NCI-H226 (cell line): ENCODE data around the gene ELF5.

Experiments
- DNase-seq: peaks from one replicate; pipeline ENCODE4 v3.0.0-alpha.2; 2015

ELF5 gene

GRCh38 chr11:34521265-34521664 lies 7.7 kb upstream of the ELF5 start:
- DNase-seq = no peak

- DNase-seq = no peak
Measured at GRCh38 chr11:34519595-34520235, 6.1 kb upstream of the ELF5 start.

GRCh38 chr11:34516247-34517040 lies 2.9 kb upstream of the ELF5 start:
- DNase-seq = no peak

GRCh38 chr11:34514597-34514996 lies 1.0 kb upstream of the ELF5 start:
- DNase-seq = no peak

- peak; percentile 23 for DNase-seq
Measured at GRCh38 chr11:34512840-34513681, 533 bp downstream of the ELF5 start.

GRCh38 chr11:34510673-34511072 lies 2.9 kb downstream of the ELF5 start:
- no peak for DNase-seq

- no peak for DNase-seq
Measured at GRCh38 chr11:34510218-34510617, 3.4 kb downstream of the ELF5 start.

- no peak for DNase-seq
Measured at GRCh38 chr11:34509336-34509876, 4.2 kb downstream of the ELF5 start.

- DNase-seq = no peak
Measured at GRCh38 chr11:34508524-34508923, 5.1 kb downstream of the ELF5 start.

- no peak for DNase-seq
Measured at GRCh38 chr11:34507610-34508009, 6.0 kb downstream of the ELF5 start.

GRCh38 chr11:34507156-34507555 lies 6.4 kb downstream of the ELF5 start:
- DNase-seq = no peak

GRCh38 chr11:34505874-34506273 lies 7.7 kb downstream of the ELF5 start:
- no peak for DNase-seq

- no peak for DNase-seq
Measured at GRCh38 chr11:34502949-34503348, 10.6 kb downstream of the ELF5 start.

GRCh38 chr11:34501949-34502348 lies 11.6 kb downstream of the ELF5 start:
- peak; percentile 44 for DNase-seq

- DNase-seq = peak; percentile 92
Measured at GRCh38 chr11:34501500-34501899, 12.1 kb downstream of the ELF5 start.

- no peak for DNase-seq
Measured at GRCh38 chr11:34499719-34500500, 13.7 kb downstream of the ELF5 start.

GRCh38 chr11:34495724-34496377 lies 17.7 kb downstream of the ELF5 start:
- peak; percentile 19 for DNase-seq

- DNase-seq = no peak
Measured at GRCh38 chr11:34495239-34495723, 18.3 kb downstream of the ELF5 start.

GRCh38 chr11:34493926-34494595 lies 19.5 kb downstream of the ELF5 start:
- DNase-seq = no peak

- no peak for DNase-seq
Measured at GRCh38 chr11:34493468-34493867, 20.1 kb downstream of the ELF5 start.

GRCh38 chr11:34492806-34493414 lies 20.7 kb downstream of the ELF5 start:
- no peak for DNase-seq
